Activated naive CD8-positive, alpha-beta T cell treated with anti-CD3 and anti-CD28 coated beads for 36 hours (primary cell): ENCODE data around the gene GPBP1. TPM values are rescaled to one million over a fixed set of nuclear protein-coding genes. Genes with fewer than 3 reads are reported as not detected.
A peak's percentile ranks its signal among the peaks of the same experiment; 100 is the strongest.
"Not testable (repeated sequence)": the region's sequence is repeated elsewhere in the genome, so short reads cannot be mapped to it uniquely, and the experiment has no call there.

Experiments used
- DNase-seq: peaks from one replicate; pipeline ENCODE4 v3.0.0; 2021
- H3K27ac Mint-ChIP-seq: one replicate; pipeline ENCODE4 v1.8.0; 2022; ENCODE audit warnings: mild to moderate bottlenecking, moderate library complexity, mixed read lengths
- H3K27me3 Mint-ChIP-seq: one replicate; pipeline ENCODE4 v1.8.0; 2022; ENCODE audit warnings: mild to moderate bottlenecking, mixed read lengths
- H3K36me3 Mint-ChIP-seq: one replicate; pipeline ENCODE4 v1.8.0; 2021; ENCODE audit warnings: mild to moderate bottlenecking, mixed read lengths
- H3K4me1 Mint-ChIP-seq: one replicate; pipeline ENCODE4 v1.8.0; 2021; ENCODE audit warnings: mixed read lengths
- H3K4me3 Mint-ChIP-seq: one replicate; pipeline ENCODE4 v1.8.0; 2022; ENCODE audit warnings: mild to moderate bottlenecking, moderate library complexity, mixed read lengths
- H3K9me3 Mint-ChIP-seq: one replicate; pipeline ENCODE4 v1.8.0; 2022; ENCODE audit warnings: mixed read lengths
- total RNA-seq, 2 experiments: library from RNA; stranded (reverse); gene quantifications; one replicate each; pipeline ENCODE4 v1.2.3, GENCODE V29; 2021

Gene GPBP1
- total RNA-seq, 2 experiments from 2014 or later = 82.2 to 84.6 TPM

GRCh38 chr5:57172466-57173318 is 1.2 kb upstream of the GPBP1 start:
- no peaks in the 10 kb centered on the region for H3K27me3 Mint-ChIP-seq
- H3K9me3 Mint-ChIP-seq = no peaks in the 10 kb centered on the region
- peak overlapping the region; percentile 99 for H3K27ac Mint-ChIP-seq
- H3K4me1 Mint-ChIP-seq = peaks cover 17% of the 10 kb centered on the region
- no peak for DNase-seq
- H3K4me3 Mint-ChIP-seq = peak overlapping the region; percentile 90
- peaks cover 28% of the 10 kb centered on the region for H3K36me3 Mint-ChIP-seq

- no peaks in the 10 kb centered on the region for H3K27me3 Mint-ChIP-seq
- no peaks in the 10 kb centered on the region for H3K9me3 Mint-ChIP-seq
- peak overlapping the region; percentile 90 for H3K4me3 Mint-ChIP-seq
- H3K36me3 Mint-ChIP-seq = peaks cover 44% of the 10 kb centered on the region
- DNase-seq = peak; percentile 36
- peaks cover 30% of the 10 kb centered on the region for H3K4me1 Mint-ChIP-seq
- H3K27ac Mint-ChIP-seq = peak overlapping the region; percentile 99
Measured at GRCh38 chr5:57174128-57174889, 450 bp downstream of the GPBP1 start.

GRCh38 chr5:57174890-57175510 is 1.1 kb downstream of the GPBP1 start:
- Mint-ChIP-seq H3K9me3 (no peaks in the 10 kb centered on the region), H3K4me1 (peaks cover 36% of the 10 kb centered on the region), H3K4me3 (peak overlapping the region; percentile 90)

GRCh38 chr5:57175551-57176309 is 1.9 kb downstream of the GPBP1 start:
- Mint-ChIP-seq H3K36me3 (peaks cover 57% of the 10 kb centered on the region), H3K4me1 (peaks cover 42% of the 10 kb centered on the region), H3K4me3 (peak overlapping the region; percentile 90), H3K27ac (peak overlapping the region; percentile 91), H3K9me3 (no peaks in the 10 kb centered on the region), H3K27me3 (no peaks in the 10 kb centered on the region)
- peak; percentile 53 for DNase-seq

More at GRCh38 chr5:57174890-57175510, 1.1 kb downstream of the GPBP1 start:
- Mint-ChIP-seq H3K36me3 (peaks cover 51% of the 10 kb centered on the region), H3K27ac (peak overlapping the region; percentile 99), H3K27me3 (no peaks in the 10 kb centered on the region)
- DNase-seq = no peak

- no peaks in the 10 kb centered on the region for H3K27me3 Mint-ChIP-seq
- H3K4me3 Mint-ChIP-seq = peak overlapping the region; percentile 90
- peaks cover 48% of the 10 kb centered on the region for H3K4me1 Mint-ChIP-seq
- peaks cover 63% of the 10 kb centered on the region for H3K36me3 Mint-ChIP-seq
- H3K27ac Mint-ChIP-seq = peak overlapping the region; percentile 91
- no peaks in the 10 kb centered on the region for H3K9me3 Mint-ChIP-seq
- no peak for DNase-seq
Measured at GRCh38 chr5:57176350-57176857, 2.5 kb downstream of the GPBP1 start.

GRCh38 chr5:57177479-57178156 is 3.8 kb downstream of the GPBP1 start:
- H3K27me3 Mint-ChIP-seq = no peaks in the 10 kb centered on the region
- H3K36me3 Mint-ChIP-seq = peaks cover 68% of the 10 kb centered on the region
- peak overlapping the region; percentile 90 for H3K4me3 Mint-ChIP-seq
- H3K4me1 Mint-ChIP-seq = peaks cover 50% of the 10 kb centered on the region
- H3K9me3 Mint-ChIP-seq = no peaks in the 10 kb centered on the region
- DNase-seq = no peak
- H3K27ac Mint-ChIP-seq = peak overlapping the region; percentile 76

GRCh38 chr5:57178238-57178637 is 4.4 kb downstream of the GPBP1 start:
- Mint-ChIP-seq H3K4me3 (peak overlapping the region; percentile 90), H3K36me3 (peaks cover 65% of the 10 kb centered on the region), H3K4me1 (peaks cover 50% of the 10 kb centered on the region)
- H3K27me3 Mint-ChIP-seq, H3K27ac Mint-ChIP-seq, DNase-seq, H3K9me3 Mint-ChIP-seq: not testable (repeated sequence)

GRCh38 chr5:57179262-57180200 is 5.7 kb downstream of the GPBP1 start:
- Mint-ChIP-seq H3K4me1 (peaks cover 59% of the 10 kb centered on the region), H3K4me3 (peak overlapping the region; percentile 90), H3K27me3 (no peaks in the 10 kb centered on the region), H3K27ac (peak overlapping the region; percentile 38), H3K36me3 (peaks cover 78% of the 10 kb centered on the region), H3K9me3 (no peaks in the 10 kb centered on the region)
- DNase-seq = no peak

- peak overlapping the region; percentile 60 for H3K27ac Mint-ChIP-seq
- no peak for DNase-seq
- no peaks in the 10 kb centered on the region for H3K27me3 Mint-ChIP-seq
- no peaks in the 10 kb centered on the region for H3K9me3 Mint-ChIP-seq
- peak overlapping the region; percentile 90 for H3K4me3 Mint-ChIP-seq
- peaks cover 64% of the 10 kb centered on the region for H3K4me1 Mint-ChIP-seq
- H3K36me3 Mint-ChIP-seq = peaks cover 77% of the 10 kb centered on the region
Measured at GRCh38 chr5:57181154-57181553, 7.3 kb downstream of the GPBP1 start.

GRCh38 chr5:57184322-57184721 is 10.5 kb downstream of the GPBP1 start:
- Mint-ChIP-seq H3K27me3 (no peaks in the 10 kb centered on the region), H3K27ac (no peak overlapping the region), H3K36me3 (peaks cover 62% of the 10 kb centered on the region), H3K4me1 (peaks cover 73% of the 10 kb centered on the region), H3K4me3 (no peak overlapping the region), H3K9me3 (no peaks in the 10 kb centered on the region)
- no peak for DNase-seq

GRCh38 chr5:57185313-57185712 is 11.5 kb downstream of the GPBP1 start:
- no peak overlapping the region for H3K4me3 Mint-ChIP-seq
- no peaks in the 10 kb centered on the region for H3K9me3 Mint-ChIP-seq
- H3K27me3 Mint-ChIP-seq = no peaks in the 10 kb centered on the region
- no peak for DNase-seq
- peaks cover 75% of the 10 kb centered on the region for H3K4me1 Mint-ChIP-seq
- peaks cover 57% of the 10 kb centered on the region for H3K36me3 Mint-ChIP-seq
- no peak overlapping the region for H3K27ac Mint-ChIP-seq

- DNase-seq = no peak
- H3K4me1 Mint-ChIP-seq = peaks cover 66% of the 10 kb centered on the region
- H3K27ac Mint-ChIP-seq = peak overlapping the region; percentile 34
- H3K27me3 Mint-ChIP-seq = no peaks in the 10 kb centered on the region
- H3K4me3 Mint-ChIP-seq = peak overlapping the region; percentile 14
- H3K9me3 Mint-ChIP-seq = no peaks in the 10 kb centered on the region
- H3K36me3 Mint-ChIP-seq = peaks cover 48% of the 10 kb centered on the region
Measured at GRCh38 chr5:57186194-57186593, 12.3 kb downstream of the GPBP1 start.

- Mint-ChIP-seq H3K36me3 (peaks cover 49% of the 10 kb centered on the region), H3K4me1 (peaks cover 74% of the 10 kb centered on the region), H3K4me3 (peak overlapping the region; percentile 40), H3K27ac (peak overlapping the region; percentile 42)
- not testable (repeated sequence) for H3K9me3 Mint-ChIP-seq, DNase-seq, H3K27me3 Mint-ChIP-seq
Measured at GRCh38 chr5:57187977-57188376, 14.1 kb downstream of the GPBP1 start.
